A673 (cell line): ENCODE results near the gene SKA1.

Experiments used
- CTCF ChIP-seq: fragments of 300-800, 200-600 bp; sonication (generic); conservative IDR thresholded peaks from 2 replicates; pipeline ENCODE4 v1.5.1; 2017; ENCODE audit warnings: low read depth, mild to moderate bottlenecking, antibody characterized with exemption, low read length, moderate library complexity, mixed read lengths
- EZH2 ChIP-seq: fragments of 200-600 bp; sonication (generic); IDR thresholded peaks from 2 replicates; pipeline ENCODE4 v1.6.1; 2017; ENCODE audit warnings: borderline replicate concordance, low read depth, mild to moderate bottlenecking, mixed read lengths, antibody characterized with exemption, low read length; ENCODE audit not compliant: poor library complexity, severe bottlenecking

- no peak for TF ChIP-seq CTCF
- no peak for TF ChIP-seq EZH2
These were observed 30.9 kb downstream of the SKA1 start for GRCh38 chr18:50405582-50406271.
